Muscle of back (tissue), 11 donors: ENCODE data around the gene EGFL7. TPM values are rescaled to one million over a fixed set of nuclear protein-coding genes. Genes with fewer than 3 reads are reported as not detected.
"Not testable (repeated sequence)": the region's sequence is repeated elsewhere in the genome, so short reads cannot be mapped to it uniquely, and the experiment has no call there.

Source experiments
- DNase-seq, 3 donors: peaks; one replicate each; pipeline versions ENCODE4 v3.0.0 to v3.0.0-alpha.2; 2013
- polyA plus RNA-seq, 10 donors: library from polyadenylated mRNA; unstranded; fragments of 120-200 nt; gene quantifications; one replicate each; pipeline ENCODE4 v1.2.1, GENCODE V29; 2013; ENCODE audit not compliant: insufficient read length in 10 of 10

EGFL7 gene
- polyA plus RNA-seq, 10 donors = 45.3 to 73.9 (median 55.6) TPM

DNA sequence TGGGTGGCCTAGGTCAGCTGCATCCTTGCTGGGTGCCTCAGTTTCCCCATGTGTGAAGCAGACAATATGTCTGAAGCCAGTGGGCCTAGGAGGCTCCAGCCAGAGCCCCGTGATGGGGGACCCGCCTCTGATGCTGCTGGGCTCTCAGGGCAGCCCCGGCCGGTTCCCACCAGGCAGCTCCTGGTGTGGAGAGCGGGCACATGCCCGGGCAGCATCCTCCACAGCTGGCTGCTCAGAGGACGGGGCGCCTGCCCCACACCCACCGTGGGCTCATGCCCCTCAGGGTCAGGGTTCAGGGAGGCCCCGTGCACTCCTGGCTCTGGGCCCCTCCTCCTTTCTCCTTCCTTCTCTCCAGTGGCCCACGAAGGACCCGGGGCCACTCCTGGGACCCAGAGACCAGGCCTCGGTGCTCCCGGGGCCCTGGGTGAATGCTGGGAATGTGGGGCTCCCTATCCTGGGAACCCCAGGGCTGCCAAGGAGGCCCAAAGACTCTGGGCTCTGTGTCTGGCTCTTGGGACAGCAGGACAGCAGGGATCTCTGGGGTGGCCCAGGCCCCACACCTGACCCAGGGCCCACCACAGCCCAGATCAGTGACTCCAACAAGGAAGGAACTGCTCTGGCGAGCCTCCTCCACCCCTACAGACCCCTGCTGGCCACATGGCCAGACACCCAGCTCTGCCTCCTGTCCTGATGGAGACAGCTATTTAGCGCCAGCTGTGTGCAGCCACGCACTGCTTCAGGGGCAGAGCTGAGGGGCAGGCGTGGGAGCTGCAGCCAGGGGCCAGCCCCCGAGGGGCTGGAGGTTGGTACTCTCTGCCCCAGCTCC, 39.5 kb upstream of the EGFL7 start:
- no peak for DNase-seq

DNA sequence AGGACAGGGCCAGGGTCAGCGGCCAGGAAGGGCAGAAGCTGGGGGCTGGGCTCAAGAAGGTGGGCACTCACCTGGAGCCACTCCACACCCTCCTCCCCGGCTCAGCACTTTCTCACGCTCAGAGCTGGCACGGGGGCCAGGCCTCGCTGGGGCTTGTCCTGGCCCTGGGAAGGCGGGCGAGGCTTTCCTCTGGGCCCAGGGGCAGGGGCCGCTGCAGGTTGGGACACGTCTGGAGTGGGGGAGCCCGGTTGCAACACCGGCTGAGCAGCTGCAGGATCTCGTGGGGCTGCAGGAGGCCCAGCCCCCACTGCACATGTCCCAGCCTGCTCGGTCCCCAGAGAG, 38.9 kb upstream of the EGFL7 start:
- DNase-seq = no peak

DNA sequence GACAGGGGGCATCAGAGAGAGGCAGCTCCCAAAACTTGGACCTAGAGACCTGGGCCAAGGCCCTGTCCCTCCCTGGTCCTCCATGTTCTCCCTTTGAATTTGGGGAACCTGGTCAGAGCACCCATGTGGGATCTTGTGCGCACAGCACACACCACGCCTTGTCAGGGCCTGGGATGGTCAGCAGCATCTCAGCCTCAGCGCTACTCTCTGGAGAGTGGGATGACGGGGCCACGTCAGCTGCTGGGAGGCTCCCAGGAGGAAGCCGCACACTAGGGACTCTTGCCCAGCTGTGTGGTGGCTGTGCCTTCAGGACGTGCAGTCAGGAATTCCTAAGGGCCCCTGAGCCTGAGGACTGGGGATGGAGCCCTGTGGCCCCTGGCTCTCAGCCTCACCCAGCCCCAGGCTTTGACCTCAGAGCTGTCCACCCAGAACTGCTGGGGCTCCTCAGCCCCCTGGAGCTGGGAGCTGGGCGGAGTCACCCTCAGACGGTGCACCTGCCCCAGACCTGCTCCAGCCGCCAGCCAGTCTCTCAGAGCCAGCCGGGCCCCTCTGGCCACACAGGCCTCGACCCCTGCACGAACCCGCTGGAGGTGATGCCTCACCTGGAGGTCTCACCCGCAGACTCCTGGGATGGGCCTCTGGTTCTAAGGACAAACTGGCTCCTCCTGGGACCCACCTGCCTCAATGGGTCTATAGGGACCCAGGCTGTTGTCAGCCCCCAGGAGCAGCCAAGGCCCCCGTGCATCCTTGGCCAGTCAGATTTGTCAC, 38.3 kb upstream of the EGFL7 start:
- DNase-seq = no peak

- peak in 2 of 3 donors; percentile 43 to 81 for DNase-seq
Measured at GRCh38 chr9:136625101-136626065, 37.3 kb upstream of the EGFL7 start.

DNA sequence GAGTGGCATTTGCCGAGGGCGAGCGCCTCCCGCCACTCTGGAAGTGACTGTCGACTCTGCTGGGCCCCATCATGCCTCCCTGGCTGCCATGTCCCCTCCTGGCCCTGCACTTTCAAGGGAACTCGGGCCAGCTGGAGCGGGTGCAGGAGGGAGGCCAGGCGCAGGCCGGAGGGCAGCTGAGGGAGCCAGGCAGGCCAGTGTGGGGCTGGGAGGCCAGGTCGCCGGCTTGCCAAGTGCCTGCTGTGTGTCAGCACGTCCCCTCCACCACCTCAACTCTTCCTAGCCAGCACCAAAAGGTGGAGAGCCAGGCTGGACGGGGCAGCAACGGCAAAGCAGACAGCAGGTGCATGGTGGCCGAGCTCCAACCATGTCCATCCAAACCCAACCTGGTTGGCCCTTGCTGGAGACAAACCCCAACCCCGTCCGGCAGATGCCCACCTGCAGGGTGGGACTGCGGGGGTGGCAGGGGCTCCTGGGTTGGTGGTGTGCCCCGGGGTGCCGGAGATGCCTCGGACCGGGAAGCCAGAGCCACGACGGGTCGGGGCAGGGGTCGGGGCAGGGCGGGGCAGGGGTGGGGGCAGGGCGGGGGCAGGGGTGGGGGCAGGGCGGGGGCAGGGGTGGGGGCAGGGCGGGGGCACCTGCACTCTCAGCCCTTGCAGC, 36.5 kb upstream of the EGFL7 start:
- no peak for DNase-seq

GRCh38 chr9:136626740-136627642, 35.7 kb upstream of the EGFL7 start:
- DNase-seq = no peak

GRCh38 chr9:136627703-136628102, 35.0 kb upstream of the EGFL7 start:
- DNase-seq = peak in 1 of 3 donors; percentile 2

DNA sequence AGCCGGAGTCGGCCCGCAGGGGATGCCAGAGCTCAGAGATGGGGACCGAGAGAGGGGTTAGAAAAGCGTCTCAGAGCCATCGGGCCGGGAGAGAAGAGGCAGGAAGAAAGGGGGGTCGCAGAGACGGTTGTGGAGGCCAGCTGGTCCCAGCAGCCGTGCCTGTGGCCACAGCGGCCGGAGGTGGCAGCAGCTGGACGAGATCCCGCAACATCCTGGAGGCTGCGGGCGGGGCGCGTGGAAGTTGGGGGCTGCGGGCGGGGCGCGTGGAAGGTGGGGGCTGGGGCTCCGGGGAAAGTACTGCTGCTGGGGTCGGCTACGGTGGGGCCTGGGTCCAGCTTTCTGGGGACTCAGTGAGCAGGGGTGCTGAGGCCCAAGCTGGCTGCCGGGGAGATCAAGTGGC, 34.4 kb upstream of the EGFL7 start:
- peak in 1 of 3 donors; percentile 34 for DNase-seq

GRCh38 chr9:136629001-136629878, 33.5 kb upstream of the EGFL7 start:
- DNase-seq = peak in 1 of 3 donors; percentile 12

- peak in 1 of 3 donors; percentile 70 for DNase-seq
Measured at GRCh38 chr9:136629879-136630661, 32.6 kb upstream of the EGFL7 start.

- DNase-seq = no peak
Measured at GRCh38 chr9:136630662-136630992, 32.1 kb upstream of the EGFL7 start.

DNA sequence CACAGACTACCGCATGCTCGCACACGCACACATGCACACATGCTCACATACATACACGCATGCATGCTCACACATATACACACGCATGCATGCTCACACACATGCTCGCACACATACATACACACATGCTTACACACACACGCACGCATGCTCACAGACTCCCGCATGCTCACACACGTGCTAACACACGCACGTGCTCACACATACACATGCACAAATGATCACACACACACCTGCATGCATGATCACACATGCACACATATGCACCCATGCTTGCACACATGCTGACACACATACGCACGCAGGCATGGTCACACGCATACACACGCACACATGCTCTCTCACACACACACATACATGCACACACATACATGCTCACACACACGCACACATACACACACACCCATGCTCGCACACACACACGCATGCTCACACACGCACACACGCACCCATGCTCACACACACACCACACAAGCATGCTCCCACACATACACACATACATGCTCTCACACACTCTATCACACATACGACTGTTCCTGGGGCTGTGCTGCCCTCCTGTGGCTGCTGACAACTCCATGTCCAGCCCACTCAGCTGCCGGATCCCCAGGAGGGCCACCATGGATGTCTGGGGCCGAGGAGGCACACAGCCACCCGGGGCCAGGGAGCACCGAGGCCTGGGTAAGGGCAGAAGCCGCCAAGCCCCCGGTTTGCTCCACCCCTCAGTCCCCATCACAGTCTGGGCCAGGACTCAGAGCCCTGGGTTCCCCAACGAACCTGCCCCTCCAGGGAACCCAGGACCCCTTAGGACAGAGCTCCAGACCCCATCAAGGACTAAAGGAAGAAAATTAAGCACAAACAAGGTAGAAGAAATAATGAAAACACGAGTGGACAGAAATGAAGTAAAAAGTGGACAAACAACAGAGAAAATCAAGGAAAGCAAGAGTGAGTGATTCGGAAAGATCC, 31.4 kb upstream of the EGFL7 start:
- DNase-seq = peak; percentile 69 to 89 (median 81)

GRCh38 chr9:136632072-136632471, 30.6 kb upstream of the EGFL7 start:
- not testable (repeated sequence) for DNase-seq

DNA sequence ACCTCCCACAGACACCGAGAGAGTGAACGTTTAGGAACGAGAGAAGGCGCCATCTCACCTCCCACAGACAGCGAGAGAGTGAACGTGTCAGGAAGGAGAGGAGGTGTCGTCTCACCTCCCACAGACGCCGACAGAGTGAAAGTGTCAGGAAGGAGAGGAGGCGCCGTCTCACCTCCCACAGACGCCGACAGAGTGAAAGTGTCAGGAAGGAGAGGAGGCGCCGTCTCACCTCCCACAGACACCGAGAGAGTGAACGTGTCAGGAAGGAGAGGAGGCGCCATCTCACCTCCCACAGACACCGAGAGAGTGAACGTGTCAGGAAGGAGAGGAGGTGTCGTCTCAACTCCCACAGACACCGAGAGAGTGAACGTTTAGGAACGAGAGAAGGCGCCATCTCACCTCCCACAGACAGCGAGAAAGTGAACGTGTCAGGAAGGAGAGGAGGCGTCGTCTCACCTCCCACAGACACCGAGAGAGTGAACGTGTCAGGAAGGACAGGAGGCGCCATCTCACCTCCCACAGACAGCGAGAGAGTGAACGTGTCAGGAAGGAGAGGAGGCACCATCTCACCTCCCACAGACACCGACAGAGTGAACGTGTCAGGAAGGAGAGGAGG, 30.1 kb upstream of the EGFL7 start:
- peak in 1 of 3 donors; percentile 4 for DNase-seq

DNA sequence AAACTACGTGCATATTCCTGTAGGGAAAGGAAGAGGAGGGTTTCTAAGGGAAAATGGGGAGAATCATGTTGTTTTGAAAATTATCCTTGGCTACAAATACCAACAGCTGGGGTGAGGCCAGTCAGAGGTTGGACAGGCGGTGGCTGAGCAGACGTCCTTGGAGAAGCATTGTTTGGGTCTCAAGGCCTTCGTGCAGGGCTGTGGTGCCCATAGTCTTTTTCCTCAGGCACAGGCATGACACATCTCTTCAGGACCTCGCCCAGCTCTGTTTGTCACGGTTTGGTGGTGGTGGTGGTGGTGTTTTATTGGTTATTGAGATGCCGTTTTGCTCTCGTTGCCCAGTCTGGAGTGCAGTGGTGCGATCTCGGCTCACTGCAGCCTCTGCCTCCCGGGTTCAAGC, 27.8 kb upstream of the EGFL7 start:
- no peak for DNase-seq

- DNase-seq = peak; percentile 33 to 85 (median 67)
Measured at GRCh38 chr9:136640171-136641111, 22.3 kb upstream of the EGFL7 start.
